IgD-negative memory B cell (primary cell): ENCODE results near the gene LRP1B. TPM values are rescaled to one million over a fixed set of nuclear protein-coding genes. Genes with fewer than 3 reads are reported as not detected.

Source experiments
- H3K27ac Mint-ChIP-seq, 3 donors: one replicate each; pipeline ENCODE4 v1.8.0; 2020 to 2022; ENCODE audit warnings: mild to moderate bottlenecking in 3 of 3, mixed read lengths in 3 of 3, moderate library complexity in 1 of 3
- H3K27me3 Mint-ChIP-seq: one replicate; pipeline ENCODE4 v1.8.0; 2021; ENCODE audit warnings: mixed read lengths
- H3K36me3 Mint-ChIP-seq: one replicate; pipeline ENCODE4 v1.8.0; 2020; ENCODE audit warnings: mild to moderate bottlenecking, mixed read lengths
- H3K4me1 Mint-ChIP-seq, 3 donors: one replicate each; pipeline ENCODE4 v1.8.0; 2020 to 2022; ENCODE audit warnings: mixed read lengths in 3 of 3, mild to moderate bottlenecking in 1 of 3
- H3K4me3 Mint-ChIP-seq, 4 donors: one replicate each; pipeline ENCODE4 v1.8.0; 2020 to 2022; ENCODE audit warnings: mild to moderate bottlenecking in 4 of 4, mixed read lengths in 4 of 4, moderate library complexity in 3 of 4
- H3K9me3 Mint-ChIP-seq, 3 donors: one replicate each; pipeline ENCODE4 v1.8.0; 2020 to 2021; ENCODE audit warnings: mixed read lengths in 3 of 3, mild to moderate bottlenecking in 1 of 3
- polyA plus RNA-seq: library from polyadenylated mRNA; unstranded; fragments of 300-500 nt; fragmentation: Illumina TruSeq; gene quantifications from one replicate; pipeline ENCODE4 v1.2.3, GENCODE V29; 2021

The LRP1B gene
- polyA plus RNA-seq, 1 donor from 2014 or later: not detected

GRCh38 chr2:141455877-141456276 lies 674.9 kb downstream of the LRP1B start:
- peaks cover 2 to 5% (median 2%) of the 10 kb centered on the region in 3 donors for H3K9me3 Mint-ChIP-seq
- H3K36me3 Mint-ChIP-seq: no peaks in the 10 kb centered on the region
- H3K4me3 Mint-ChIP-seq: no peak overlapping the region
- H3K27ac Mint-ChIP-seq: no peak overlapping the region
- no peaks in the 10 kb centered on the region for H3K27me3 Mint-ChIP-seq
- H3K4me1 Mint-ChIP-seq: no peaks in the 10 kb centered on the region

- H3K27me3 Mint-ChIP-seq: no peaks in the 10 kb centered on the region
- no peak overlapping the region for H3K4me3 Mint-ChIP-seq
- no peaks in the 10 kb centered on the region for H3K4me1 Mint-ChIP-seq
- H3K36me3 Mint-ChIP-seq: no peaks in the 10 kb centered on the region
- no peak overlapping the region for H3K27ac Mint-ChIP-seq
- H3K9me3 Mint-ChIP-seq: peaks cover 2 to 5% (median 2%) of the 10 kb centered on the region in 3 donors
Measured at GRCh38 chr2:141455211-141455826, 675.5 kb downstream of the LRP1B start.

- peaks cover 0 to 4% (median 0%) of the 10 kb centered on the region in 3 donors for H3K9me3 Mint-ChIP-seq
- no peaks in the 10 kb centered on the region for H3K4me1 Mint-ChIP-seq
- H3K27me3 Mint-ChIP-seq: no peaks in the 10 kb centered on the region
- no peaks in the 10 kb centered on the region for H3K36me3 Mint-ChIP-seq
- peak overlapping the region in 1 of 3 donors; percentile 46 for H3K27ac Mint-ChIP-seq
- no peak overlapping the region for H3K4me3 Mint-ChIP-seq
Measured at GRCh38 chr2:141440072-141440635, 690.7 kb downstream of the LRP1B start.

GRCh38 chr2:141439524-141439923 lies 691.3 kb downstream of the LRP1B start:
- H3K27ac Mint-ChIP-seq: no peak overlapping the region
- peaks cover 0 to 4% (median 1%) of the 10 kb centered on the region in 3 donors for H3K9me3 Mint-ChIP-seq
- H3K4me1 Mint-ChIP-seq: no peaks in the 10 kb centered on the region
- no peak overlapping the region for H3K4me3 Mint-ChIP-seq
- no peaks in the 10 kb centered on the region for H3K36me3 Mint-ChIP-seq
- H3K27me3 Mint-ChIP-seq: no peaks in the 10 kb centered on the region

GRCh38 chr2:141438536-141438935 lies 692.3 kb downstream of the LRP1B start:
- Mint-ChIP-seq H3K9me3 (peaks cover 1 to 5% (median 4%) of the 10 kb centered on the region in 3 donors), H3K36me3 (no peaks in the 10 kb centered on the region), H3K27me3 (no peaks in the 10 kb centered on the region), H3K27ac (no peak overlapping the region), H3K4me3 (no peak overlapping the region), H3K4me1 (no peaks in the 10 kb centered on the region)

- no peaks in the 10 kb centered on the region for H3K27me3 Mint-ChIP-seq
- H3K36me3 Mint-ChIP-seq: no peaks in the 10 kb centered on the region
- peaks cover 1 to 5% (median 4%) of the 10 kb centered on the region in 3 donors for H3K9me3 Mint-ChIP-seq
- no peak overlapping the region for H3K4me3 Mint-ChIP-seq
- no peak overlapping the region for H3K27ac Mint-ChIP-seq
- no peaks in the 10 kb centered on the region for H3K4me1 Mint-ChIP-seq
Measured at GRCh38 chr2:141437521-141437920, 693.3 kb downstream of the LRP1B start.

GRCh38 chr2:141423124-141423523 lies 707.7 kb downstream of the LRP1B start:
- Mint-ChIP-seq H3K4me3 (no peak overlapping the region), H3K9me3 (no peaks in the 10 kb centered on the region), H3K36me3 (no peaks in the 10 kb centered on the region), H3K27ac (no peak overlapping the region), H3K27me3 (no peaks in the 10 kb centered on the region), H3K4me1 (no peaks in the 10 kb centered on the region)

- no peaks in the 10 kb centered on the region for H3K27me3 Mint-ChIP-seq
- H3K4me1 Mint-ChIP-seq: peaks cover 0 to 3% (median 3%) of the 10 kb centered on the region in 3 donors
- no peaks in the 10 kb centered on the region for H3K9me3 Mint-ChIP-seq
- no peak overlapping the region for H3K27ac Mint-ChIP-seq
- no peaks in the 10 kb centered on the region for H3K36me3 Mint-ChIP-seq
- peak overlapping the region in 1 of 4 donors; percentile 75 for H3K4me3 Mint-ChIP-seq
Measured at GRCh38 chr2:141417246-141417797, 713.5 kb downstream of the LRP1B start.

GRCh38 chr2:141411419-141411818 lies 719.4 kb downstream of the LRP1B start:
- Mint-ChIP-seq H3K4me3 (no peak overlapping the region), H3K27me3 (no peaks in the 10 kb centered on the region), H3K27ac (no peak overlapping the region), H3K4me1 (no peaks in the 10 kb centered on the region), H3K9me3 (no peaks in the 10 kb centered on the region), H3K36me3 (no peaks in the 10 kb centered on the region)

GRCh38 chr2:141399270-141399669 lies 731.5 kb downstream of the LRP1B start:
- Mint-ChIP-seq H3K4me3 (no peak overlapping the region), H3K27ac (no peak overlapping the region), H3K36me3 (no peaks in the 10 kb centered on the region), H3K27me3 (no peaks in the 10 kb centered on the region), H3K4me1 (no peaks in the 10 kb centered on the region), H3K9me3 (no peaks in the 10 kb centered on the region)

GRCh38 chr2:141393214-141393545 lies 737.6 kb downstream of the LRP1B start:
- Mint-ChIP-seq H3K4me1 (no peaks in the 10 kb centered on the region), H3K27me3 (no peaks in the 10 kb centered on the region), H3K27ac (no peak overlapping the region), H3K9me3 (peaks cover 0 to 2% (median 0%) of the 10 kb centered on the region in 3 donors), H3K4me3 (no peak overlapping the region), H3K36me3 (no peaks in the 10 kb centered on the region)

GRCh38 chr2:141392517-141393213 lies 738.2 kb downstream of the LRP1B start:
- H3K27me3 Mint-ChIP-seq: no peaks in the 10 kb centered on the region
- no peaks in the 10 kb centered on the region for H3K36me3 Mint-ChIP-seq
- no peaks in the 10 kb centered on the region for H3K4me1 Mint-ChIP-seq
- H3K9me3 Mint-ChIP-seq: peaks cover 0 to 2% (median 0%) of the 10 kb centered on the region in 3 donors
- no peak overlapping the region for H3K27ac Mint-ChIP-seq
- H3K4me3 Mint-ChIP-seq: no peak overlapping the region

- Mint-ChIP-seq H3K27ac (no peak overlapping the region), H3K4me3 (no peak overlapping the region), H3K36me3 (no peaks in the 10 kb centered on the region), H3K27me3 (no peaks in the 10 kb centered on the region), H3K9me3 (peaks cover 0 to 5% (median 3%) of the 10 kb centered on the region in 3 donors), H3K4me1 (no peaks in the 10 kb centered on the region)
Measured at GRCh38 chr2:141386168-141386567, 744.6 kb downstream of the LRP1B start.

GRCh38 chr2:141384676-141385075 lies 746.1 kb downstream of the LRP1B start:
- Mint-ChIP-seq H3K36me3 (no peaks in the 10 kb centered on the region), H3K4me1 (no peaks in the 10 kb centered on the region), H3K4me3 (peak overlapping the region in 1 of 4 donors; percentile 30), H3K27ac (no peak overlapping the region), H3K27me3 (no peaks in the 10 kb centered on the region), H3K9me3 (peaks cover 0 to 5% (median 3%) of the 10 kb centered on the region in 3 donors)

GRCh38 chr2:141381946-141382345 lies 748.9 kb downstream of the LRP1B start:
- Mint-ChIP-seq H3K4me1 (no peaks in the 10 kb centered on the region), H3K36me3 (no peaks in the 10 kb centered on the region), H3K4me3 (no peak overlapping the region), H3K27me3 (no peaks in the 10 kb centered on the region), H3K9me3 (peaks cover 0 to 7% (median 3%) of the 10 kb centered on the region in 3 donors), H3K27ac (no peak overlapping the region)
